ENCODE results near the gene CES2.

The CES2 gene

DNA sequence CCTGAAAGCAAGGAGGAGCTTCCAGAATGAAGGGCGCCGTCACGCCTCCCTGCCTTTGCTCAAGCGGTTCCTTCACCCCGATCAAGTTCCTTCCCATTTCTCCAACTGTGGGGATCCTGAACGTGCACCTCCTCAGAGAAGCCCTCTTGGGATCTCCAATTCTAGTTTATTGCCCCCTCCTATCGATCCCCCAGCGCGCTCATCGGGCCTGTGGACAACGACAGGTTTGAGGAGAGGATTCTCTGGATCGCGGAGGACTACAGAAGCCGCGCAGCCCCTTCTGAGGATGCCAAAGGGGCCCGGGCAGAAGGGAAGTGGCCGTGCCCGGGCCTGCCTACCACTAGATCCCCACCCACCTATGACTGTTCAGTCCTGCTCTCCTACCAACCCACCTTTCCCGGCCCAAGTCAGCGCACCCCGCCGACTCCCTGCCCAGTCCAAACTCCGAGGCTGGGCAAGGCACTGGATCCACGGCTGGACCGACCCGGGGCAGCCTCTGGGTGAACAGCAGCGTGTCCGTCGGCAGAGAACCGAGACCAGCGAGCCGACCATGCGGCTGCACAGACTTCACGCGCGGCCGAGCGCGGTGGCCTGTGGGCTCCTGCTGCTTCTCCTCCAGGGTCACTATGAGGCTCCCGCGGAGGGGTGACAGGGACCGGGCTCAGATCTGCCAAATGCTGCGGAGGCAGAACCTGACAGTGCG is 13.0 kb downstream of the CES2 start:
- TF ChIP-seq, protein P1, sequence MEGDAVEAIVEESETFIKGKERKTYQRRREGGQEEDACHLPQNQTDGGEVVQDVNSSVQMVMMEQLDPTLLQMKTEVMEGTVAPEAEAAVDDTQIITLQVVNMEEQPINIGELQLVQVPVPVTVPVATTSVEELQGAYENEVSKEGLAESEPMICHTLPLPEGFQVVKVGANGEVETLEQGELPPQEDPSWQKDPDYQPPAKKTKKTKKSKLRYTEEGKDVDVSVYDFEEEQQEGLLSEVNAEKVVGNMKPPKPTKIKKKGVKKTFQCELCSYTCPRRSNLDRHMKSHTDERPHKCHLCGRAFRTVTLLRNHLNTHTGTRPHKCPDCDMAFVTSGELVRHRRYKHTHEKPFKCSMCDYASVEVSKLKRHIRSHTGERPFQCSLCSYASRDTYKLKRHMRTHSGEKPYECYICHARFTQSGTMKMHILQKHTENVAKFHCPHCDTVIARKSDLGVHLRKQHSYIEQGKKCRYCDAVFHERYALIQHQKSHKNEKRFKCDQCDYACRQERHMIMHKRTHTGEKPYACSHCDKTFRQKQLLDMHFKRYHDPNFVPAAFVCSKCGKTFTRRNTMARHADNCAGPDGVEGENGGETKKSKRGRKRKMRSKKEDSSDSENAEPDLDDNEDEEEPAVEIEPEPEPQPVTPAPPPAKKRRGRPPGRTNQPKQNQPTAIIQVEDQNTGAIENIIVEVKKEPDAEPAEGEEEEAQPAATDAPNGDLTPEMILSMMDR (IDR thresholded peaks at IDR 0.05; ENCODE audit: control extremely low read depth, extremely low read depth, low read depth, missing control alignments): no peak
- CTCF ChIA-PET: interaction anchor here (0.8 to 1.7 kb wide), 4 partner anchors 11 to 209 kb away, joined by 3 to 4 read pairs (median 3); no protein-coding TSS in a partner anchor
- POLR2A ChIA-PET: no interaction called here
- no peak for DNase-seq (ENCODE audit: extremely low spot score)

DNA sequence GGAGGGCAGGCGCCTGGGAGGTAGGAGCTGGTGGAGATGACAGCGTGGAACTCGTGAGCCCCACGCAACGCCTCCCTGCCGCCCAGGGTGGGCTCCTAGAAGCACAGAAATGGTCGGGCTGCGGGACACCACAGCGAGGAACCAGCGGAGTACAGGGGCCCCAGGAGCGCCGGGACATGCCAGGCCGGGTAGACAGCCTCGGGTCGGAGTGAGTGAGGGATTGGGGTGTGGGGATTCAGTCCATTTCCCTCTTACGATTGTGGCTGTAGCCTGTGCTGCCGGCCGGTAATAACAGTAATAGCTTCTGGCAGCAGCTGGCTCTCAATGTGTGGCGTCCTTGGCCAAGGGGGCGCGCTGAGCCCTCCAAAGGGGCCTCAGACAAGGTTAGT is 13.5 kb downstream of the CES2 start:
- no peak for DNase-seq (ENCODE audit: extremely low spot score)
- ChIA-PET CTCF (interaction anchor here (1.7 kb wide), 1 partner anchor 22 kb away, joined by 4 read pairs; no protein-coding TSS in a partner anchor), POLR2A (no interaction called here)
- TF ChIP-seq, protein P1 (IDR thresholded peaks at IDR 0.05; ENCODE audit: control extremely low read depth, extremely low read depth, low read depth, missing control alignments): no peak

DNA sequence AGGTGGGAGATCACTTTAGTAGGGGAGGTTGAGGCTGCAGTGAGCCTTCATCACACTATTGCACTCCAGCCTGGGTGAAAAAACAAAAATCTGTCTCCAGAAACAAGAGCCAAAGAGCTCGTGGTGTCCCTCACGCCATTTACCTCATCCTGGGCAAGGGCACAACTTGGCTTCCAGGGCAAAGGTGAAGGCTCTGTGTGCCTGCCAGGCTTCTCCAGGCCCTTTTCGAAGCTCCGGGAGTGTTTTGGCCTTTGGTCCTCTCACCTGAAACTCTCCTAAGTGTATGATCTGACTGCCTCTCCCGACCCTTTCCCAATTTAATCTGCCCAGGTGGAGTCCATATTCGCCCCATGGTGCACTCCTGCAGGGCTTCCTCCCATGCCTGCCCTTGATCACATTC is 14.2 kb downstream of the CES2 start:
- ChIA-PET CTCF (interaction anchor here (1.1 to 2.2 kb wide), 3 partner anchors 22 to 206 kb away, joined by 3 to 7 read pairs (median 4); no protein-coding TSS in a partner anchor), POLR2A (no interaction called here)
- no peak for DNase-seq (ENCODE audit: extremely low spot score)
- TF ChIP-seq, protein P1 (IDR thresholded peaks at IDR 0.05; ENCODE audit: control extremely low read depth, extremely low read depth, low read depth, missing control alignments): no peak

DNA sequence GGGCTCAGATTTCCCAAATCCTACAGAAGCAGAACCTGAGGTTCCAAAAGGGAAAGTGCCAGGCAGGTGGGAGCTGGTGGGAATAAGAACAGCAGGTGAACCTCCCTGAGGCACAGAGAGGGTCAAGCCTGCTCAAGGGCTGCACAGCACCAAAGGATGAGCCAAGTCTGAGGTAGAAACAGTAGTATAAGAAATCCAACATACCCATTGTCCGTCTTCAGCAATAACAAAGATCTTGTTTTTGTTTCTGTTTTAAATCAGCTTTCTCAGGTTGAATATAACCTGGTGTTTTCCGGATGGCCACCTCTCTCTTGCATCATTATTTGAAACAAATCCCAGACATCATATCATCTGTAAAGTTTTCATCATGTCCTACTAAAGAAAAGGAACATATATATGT is 15.1 kb downstream of the CES2 start:
- CTCF ChIA-PET: interaction anchor here (1.1 to 4.2 kb wide), 4 partner anchors 12 to 205 kb away, joined by 3 to 28 read pairs (median 6); partner anchors contain the start of gene CES3
- DNase-seq (ENCODE audit: extremely low spot score): no peak
- TF ChIP-seq, protein P1 (IDR thresholded peaks at IDR 0.05; ENCODE audit: control extremely low read depth, extremely low read depth, low read depth, missing control alignments): no peak
- POLR2A ChIA-PET: no interaction called here

DNA sequence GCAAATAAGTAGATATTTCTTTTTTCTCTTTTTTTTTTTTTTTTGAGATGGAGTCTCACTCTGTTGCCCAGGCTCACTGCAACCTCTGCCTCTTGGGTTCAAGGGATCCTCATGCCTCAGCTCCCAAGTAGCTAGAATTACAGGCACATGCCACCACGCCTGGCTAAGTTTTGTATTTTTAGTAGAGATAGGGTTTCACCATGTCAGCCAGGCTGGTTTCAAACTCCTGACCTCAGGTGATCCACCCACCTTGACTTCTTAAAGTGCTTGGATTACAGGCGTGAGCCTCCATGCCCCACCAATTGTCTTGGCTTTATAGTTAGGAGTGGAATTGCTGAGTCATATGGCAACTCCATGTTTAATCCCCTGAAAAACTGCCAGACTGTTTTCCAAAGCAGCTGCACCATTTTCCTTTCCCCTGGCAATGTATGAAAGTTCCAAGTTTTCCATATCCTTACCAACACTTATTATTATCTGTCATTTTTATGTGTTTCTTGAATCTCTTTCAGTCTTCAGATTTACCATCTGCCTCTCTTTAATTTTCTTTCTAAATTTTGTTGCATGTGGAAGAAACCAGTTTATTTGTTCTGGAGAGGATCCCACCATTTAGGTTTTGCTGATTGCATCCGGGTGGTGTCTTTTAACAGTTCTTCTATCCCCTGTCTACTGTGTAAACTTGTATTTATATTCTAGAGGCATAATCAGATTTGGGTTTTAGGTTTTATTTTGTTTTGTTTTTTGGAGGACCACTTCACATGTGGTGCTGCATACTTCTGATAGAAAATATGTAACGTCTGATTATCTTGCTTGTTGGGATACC is 15.9 kb downstream of the CES2 start:
- ChIA-PET POLR2A (no interaction called here), CTCF (interaction anchor here (1.4 to 4.2 kb wide), 4 partner anchors 7 to 204 kb away, joined by 4 to 28 read pairs (median 13); partner anchors contain the start of gene CES3)
- DNase-seq (ENCODE audit: extremely low spot score): no peak
- TF ChIP-seq, protein P1 (IDR thresholded peaks at IDR 0.05; ENCODE audit: control extremely low read depth, extremely low read depth, low read depth, missing control alignments): no peak

DNA sequence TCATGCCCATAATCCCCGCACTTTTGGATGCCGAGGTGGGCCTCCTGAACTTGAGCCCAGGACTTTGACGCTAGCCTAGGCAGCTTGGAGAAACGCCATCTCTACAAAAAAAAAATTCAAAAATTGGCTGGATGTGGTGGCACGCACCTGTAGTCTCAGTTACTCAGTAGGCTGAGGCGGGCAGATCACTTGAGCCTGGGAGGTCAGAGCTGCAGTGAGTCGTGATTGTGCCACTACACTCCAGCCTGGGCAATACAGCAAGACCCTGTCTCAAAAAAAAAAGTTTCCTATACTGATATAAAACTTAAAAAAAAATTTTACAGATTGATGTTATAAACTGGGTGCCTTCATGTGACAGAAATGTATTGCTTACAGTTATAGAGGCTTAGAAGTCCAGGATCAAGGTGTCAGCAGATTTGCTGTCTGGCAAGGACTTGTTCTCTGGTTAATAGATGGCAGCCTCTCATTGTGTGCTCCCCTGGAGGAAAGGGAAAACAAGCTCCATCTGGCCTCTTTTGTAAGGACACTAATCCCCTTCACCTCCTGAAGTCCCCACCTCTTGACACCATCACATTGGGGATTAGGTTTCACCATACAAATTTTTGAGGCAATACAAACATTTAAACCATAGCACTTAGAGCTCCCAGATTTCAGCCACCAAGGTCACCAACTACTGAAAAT is 17.3 kb downstream of the CES2 start:
- ChIA-PET CTCF (interaction anchor here (0.7 to 4.2 kb wide), 17 partner anchors 9 to 466 kb away, joined by 3 to 28 read pairs (median 4); partner anchors contain the start of genes CES3, CIAO2B, FBXL8 and TRADD), POLR2A (interaction anchor here (1.2 kb wide), 1 partner anchor 9 kb away, joined by 3 read pairs; the partner anchor contains the start of gene CES3)
- TF ChIP-seq, protein P1 (IDR thresholded peaks at IDR 0.05; ENCODE audit: control extremely low read depth, extremely low read depth, low read depth, missing control alignments): no peak
- DNase-seq (ENCODE audit: extremely low spot score): no peak
